Stimulated activated CD4-positive, alpha-beta T cell treated with anti-CD3 and anti-CD28 coated beads, Interleukin-4, amount 100 ng/mL, for 24 hours (primary cell): ENCODE measurements around the gene CCDC141.

Experiments
- DNase-seq: peaks from one replicate; pipeline ENCODE4 v3.0.0-alpha.2; 2020

Gene CCDC141

DNA sequence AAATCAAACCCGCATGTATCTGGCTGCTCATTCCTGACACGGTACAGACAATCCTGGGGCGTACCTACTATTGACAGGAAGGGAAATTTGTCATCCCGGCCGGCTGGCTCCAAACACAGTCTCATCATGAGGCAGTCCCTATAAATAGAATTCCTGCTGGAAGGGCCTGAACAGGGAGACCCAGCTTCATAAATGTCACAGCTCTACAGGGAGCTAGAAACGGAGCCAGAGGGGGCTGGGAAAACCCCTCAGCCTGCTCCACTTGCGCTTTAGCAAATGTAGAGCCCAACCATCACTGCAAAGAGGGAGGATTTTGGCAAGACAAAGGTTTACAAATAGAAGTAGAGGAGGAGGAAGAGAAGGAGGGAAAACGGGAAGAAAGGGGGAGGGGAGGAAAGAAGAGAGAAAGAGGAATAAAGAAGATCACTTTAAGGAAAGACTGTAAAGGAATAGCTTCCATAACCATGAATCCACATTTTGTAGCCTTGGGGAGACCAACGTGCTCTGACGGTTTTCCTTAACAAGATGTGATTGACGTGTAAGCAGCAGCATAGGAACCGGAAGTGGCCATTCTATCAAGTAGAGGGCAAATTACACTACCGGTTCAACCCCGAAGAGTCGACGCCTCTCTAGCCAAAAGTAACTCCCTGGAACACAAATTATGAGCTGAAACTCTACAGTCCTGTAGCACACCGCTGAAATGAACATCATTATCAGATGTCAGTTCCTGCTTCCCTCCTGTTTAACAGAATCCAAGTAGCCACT is 185.9 kb downstream of the CCDC141 start:
- DNase-seq, result no peak

DNA sequence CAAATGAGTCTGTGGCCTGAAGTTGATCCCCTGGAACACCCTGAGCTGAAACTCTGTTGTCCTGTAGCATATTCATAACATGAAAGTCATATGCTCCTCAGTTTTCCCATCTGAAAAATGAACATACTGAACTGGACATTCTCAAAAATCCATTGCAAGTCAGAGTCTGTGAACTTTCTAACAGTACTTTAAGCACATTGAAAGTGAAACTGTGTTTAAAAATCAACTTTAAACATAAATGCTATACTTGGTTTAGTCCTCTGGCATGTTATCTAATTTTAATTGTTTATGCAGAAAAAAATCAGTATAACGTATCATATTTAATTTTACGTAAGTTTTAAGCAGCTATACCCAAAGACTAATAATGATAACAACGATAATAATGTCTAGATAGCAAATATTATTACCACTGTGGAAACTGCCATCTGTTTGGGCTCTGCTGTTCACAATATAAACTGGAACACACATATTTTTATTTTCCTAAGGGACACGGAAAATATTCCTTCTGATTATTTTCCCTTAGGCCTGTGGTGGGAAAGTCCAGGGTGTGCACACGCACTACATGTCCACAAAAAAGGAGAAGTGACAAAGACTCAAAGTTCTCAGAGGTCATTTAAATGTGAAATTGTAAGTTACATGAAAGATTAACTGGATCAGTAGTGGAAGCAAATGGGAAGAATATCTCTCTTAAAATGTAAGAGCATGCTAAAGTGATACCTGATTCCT is 186.6 kb downstream of the CCDC141 start:
- no peak for DNase-seq

DNA sequence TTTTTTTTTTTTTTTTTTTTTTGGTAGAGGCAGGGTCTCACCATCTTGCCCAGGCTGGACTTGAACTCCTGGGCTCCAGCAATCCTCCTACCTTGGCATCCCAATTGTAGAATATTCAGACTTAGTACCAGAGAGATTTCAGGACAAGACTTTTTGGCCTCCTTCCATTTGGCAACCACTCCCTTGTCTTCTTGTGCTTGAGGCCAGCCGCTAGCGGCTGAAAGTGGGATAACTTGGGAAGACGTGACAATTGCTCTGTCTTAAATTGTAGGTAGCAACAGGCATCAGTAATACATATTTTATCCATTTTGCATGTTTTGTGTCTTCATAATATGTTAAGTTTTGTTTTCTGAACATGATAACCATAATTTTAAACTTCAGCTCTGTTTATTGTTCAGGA is 189.4 kb downstream of the CCDC141 start:
- no peak for DNase-seq

DNA sequence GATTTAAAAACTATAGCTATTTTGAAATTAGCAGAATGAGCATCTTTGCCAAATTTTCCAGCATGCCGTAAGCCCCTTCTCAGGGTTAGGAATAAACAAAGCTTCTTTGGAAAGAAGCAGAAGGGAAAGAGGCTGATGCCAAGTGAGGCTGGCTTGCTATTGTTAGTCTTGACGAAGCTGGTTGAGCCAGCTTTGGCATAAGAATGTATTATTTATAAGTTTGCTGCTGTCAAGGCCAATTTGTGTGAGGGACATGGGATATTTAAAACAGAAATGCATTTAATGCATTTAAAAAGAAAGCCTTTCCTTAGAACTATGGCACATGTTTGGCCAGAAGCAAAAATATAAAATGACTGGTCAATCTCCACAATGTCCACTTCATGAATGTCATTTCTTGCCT is 190.2 kb downstream of the CCDC141 start:
- DNase-seq, result no peak

DNA sequence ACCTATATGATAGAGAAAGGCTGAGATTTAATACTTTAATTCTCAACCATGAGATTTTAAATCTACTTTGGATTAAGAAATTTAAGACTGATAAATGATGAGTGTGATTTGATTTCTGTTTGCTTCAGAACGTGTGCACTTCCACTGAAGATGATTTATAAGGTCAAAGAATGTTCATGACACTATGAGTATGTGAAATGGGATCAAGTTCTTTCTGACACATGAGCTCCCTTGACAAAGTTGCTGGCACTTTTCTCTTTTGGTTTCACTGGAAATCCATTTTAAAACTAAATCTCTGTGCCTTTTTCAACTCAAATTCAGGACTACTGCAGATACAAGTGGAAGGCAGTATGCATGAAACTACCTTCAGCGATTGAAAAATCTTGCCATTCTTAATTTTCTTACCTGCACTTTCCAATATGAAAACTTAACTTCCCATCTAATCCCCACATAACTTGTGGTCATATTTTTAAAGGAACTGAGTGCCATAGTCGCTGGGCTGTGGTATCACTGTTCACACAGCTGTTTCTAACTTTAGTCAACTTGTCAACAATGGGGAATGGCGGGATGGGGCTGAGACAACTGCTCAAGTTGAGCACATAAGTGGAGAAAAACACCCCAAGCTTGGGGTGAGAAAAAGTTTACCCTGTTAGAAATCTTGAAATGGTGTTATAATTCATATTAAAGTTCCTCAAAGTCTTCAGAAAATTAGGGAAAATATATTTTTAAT is 190.9 kb downstream of the CCDC141 start:
- DNase-seq, result no peak

DNA sequence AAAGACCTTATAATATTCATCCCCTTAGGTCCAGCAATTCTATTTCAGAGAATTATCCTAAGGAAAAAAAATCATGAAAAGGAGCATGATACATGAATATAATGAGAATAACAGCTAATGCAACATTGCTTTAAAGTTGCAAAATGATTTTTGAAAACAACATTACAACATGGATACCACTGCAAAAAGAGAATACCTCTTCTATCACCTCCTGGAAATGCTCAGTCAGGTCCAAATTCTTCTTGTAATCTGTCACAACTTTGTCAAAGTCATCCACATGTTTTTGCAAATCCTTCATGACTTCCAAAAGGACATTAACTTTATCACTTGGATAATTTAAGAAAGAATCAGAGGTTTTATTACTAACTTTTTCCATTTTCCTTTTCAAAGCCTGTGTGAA is 194.8 kb downstream of the CCDC141 start:
- DNase-seq, result no peak

DNA sequence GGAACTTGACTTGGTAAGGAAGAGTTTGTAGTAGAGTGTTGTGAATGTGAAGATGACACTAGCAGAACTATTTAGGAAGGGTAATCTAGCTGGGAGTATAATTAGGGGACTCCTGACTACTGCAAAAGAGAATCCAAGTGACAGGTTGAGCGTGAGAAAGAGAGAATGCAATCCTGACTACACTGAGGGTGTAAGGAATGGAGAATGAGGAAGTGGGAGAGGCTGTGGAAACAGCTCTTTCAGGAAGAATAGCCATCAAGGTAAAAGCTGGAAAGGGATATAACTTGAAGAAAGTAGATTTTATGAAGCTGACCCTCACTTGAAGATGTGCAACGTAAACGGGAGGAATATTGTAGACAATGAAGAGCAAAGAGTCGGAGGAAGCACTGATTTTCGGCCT is 201.6 kb downstream of the CCDC141 start:
- no peak for DNase-seq

DNA sequence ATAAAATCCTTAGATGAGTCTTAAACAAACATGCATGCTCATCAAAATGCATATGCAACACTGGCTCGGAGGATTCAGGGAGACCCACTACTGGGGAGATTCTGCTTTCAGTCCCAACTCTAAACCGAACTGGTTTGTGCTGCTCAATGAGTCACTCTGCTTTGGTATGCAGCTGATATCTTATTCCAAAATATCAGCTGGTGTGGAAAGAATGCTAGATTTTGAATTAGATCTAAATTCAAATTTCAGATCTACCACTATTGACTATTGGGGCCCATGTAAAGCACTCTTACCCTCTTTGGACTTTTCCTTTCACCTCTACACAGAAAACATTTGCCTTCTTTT is 203.5 kb downstream of the CCDC141 start:
- DNase-seq, result no peak

DNA sequence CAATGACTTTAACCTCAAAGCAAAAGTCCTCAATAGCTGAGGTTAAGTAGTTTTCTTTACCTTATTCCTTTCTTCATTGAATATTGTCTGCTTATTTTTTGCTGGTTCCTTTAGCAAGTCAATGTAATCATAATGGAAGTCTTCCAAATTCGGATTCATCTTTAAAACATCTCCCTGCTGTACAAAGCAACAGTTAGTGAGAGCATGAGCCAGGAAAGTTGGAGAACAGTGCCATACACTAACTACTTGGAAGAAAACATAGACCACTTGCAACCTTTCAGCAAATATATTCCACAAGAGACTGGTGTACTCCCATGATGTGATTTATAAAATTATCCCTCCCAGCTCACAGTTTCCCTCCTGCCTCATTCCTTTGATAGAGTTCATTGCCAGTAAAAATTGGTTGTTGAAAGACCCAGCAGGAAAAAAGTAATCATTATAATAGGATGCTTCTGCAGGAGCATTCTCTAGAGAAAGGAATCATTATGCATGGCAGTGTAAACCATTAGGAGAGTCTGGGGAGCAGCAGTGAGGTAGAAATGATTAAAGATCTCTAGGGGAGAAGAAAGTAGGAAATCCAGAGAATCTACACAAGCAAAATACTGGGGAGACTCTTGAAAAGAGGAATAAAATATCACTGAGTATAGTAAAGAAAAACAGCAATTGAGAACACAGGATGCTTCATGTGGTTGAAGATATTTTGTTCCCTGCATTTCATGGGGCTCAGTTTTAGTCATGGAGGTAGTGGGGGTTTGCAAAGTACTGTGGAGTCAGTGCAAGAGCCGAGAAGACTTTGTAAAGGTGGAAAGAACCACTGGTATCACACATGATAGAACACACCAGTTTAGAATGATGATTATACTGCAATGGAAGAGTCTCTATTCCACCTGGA is 204.1 kb downstream of the CCDC141 start:
- DNase-seq, result no peak

DNA sequence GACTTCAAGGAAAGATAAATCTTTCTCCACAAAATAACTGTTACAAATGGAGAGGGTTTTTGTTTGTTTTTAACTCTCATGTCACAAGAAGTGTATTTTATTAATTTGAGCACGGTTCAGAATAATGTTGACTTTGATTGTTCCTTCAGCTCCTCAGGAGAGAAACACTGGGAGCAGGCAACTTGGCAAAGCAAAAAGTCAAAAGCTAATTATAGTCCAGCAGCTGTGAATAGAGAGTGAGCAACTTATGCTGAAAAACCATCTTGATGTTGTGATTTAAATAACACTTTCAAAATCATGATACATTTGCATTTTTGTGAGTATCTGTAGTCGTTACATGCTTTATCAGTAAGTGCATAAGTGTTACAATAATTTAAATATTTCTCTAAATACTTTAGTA is 205.2 kb downstream of the CCDC141 start:
- no peak for DNase-seq

DNA sequence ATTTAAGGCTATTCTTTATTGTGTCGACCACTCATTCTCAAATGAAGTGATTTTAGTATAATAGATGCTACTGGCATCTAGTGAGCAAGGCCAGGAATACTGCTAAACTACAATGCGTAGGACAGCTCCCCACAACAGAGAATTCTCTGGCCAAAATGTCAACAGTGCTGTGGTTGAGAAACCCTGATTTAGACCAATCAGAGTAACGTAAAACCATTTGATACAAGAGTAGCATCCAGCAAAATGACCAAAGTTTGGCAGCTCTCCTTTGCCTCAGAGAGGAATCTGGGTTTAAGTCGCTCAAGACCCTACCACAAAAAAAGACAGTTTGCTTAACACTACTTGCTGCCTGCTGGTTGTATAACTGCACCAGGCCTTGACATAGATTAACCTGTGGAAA is 205.7 kb downstream of the CCDC141 start:
- no peak for DNase-seq

DNA sequence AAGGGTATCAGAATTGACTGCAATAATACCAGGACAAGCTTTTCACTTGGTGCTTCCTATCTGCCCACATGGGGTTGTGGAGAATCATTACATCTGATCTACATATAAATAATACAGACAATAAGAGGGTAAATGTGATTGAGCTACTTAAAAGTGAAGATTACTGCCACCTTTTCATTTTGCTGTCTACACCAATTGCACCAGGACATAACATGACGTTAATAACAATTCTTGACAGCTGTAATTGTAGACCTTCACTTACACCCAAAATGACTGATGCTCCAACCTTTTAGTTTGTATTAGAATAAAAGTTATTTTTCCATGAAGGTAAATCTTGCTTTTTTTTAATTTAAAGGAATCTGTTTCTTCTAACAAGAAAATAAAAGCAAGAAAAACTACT is 206.2 kb downstream of the CCDC141 start:
- DNase-seq, result no peak

DNA sequence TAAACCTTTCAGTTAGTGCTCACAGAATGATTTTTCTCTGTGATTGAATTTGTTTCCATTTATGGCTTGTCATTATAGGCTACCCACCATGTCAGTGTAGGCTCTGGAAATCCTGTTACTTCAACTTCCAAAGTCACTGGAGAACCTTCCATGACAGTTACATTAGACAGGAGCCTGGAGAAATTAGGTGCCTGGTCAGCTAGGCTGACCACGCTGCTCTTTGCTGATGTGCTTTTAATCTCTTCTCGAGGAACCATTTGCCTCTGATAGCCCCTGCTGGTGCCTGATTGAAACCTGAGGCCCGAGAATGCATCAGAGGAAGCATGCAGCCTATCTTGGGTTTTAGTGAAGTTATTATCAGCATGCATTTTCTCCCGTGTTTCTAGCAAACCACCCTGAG is 213.1 kb downstream of the CCDC141 start:
- DNase-seq, result no peak

DNA sequence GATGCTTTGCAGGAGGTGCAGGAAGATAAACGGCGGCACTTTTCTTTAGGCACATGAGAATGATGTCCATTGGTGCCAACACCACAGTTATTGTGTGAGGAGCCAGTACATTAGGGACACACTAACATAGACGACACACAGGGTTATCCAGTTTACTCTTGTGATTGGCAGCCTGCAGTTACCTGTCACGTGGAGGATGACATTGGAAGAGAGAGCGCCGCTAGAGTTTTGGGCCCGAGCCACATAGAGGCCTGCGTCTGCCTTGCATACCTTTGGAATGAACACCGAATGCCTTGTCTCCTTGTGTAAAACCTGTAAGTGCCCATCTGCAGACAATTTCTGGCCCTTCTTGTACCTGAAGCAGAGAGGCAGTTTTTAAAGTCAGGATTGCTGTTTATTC is 215.9 kb downstream of the CCDC141 start:
- DNase-seq, result no peak

DNA sequence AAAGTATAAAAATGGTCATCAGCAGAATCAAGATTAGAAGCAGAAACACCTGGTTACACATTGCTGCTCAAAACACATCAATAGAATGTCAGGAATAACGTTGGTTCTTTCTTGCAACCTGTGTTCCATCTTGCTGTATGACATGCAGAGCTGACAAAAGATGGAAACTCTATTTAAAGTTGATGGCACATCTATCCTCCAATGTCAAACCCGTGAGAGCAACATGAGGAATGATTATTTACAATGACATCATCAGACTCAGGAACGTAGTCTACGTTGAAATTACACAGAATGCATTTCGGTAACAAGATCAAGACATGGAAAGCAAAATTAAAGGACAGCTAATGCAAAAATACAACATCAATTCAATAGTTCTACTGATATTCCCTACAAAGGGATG is 216.6 kb downstream of the CCDC141 start:
- DNase-seq, result no peak

DNA sequence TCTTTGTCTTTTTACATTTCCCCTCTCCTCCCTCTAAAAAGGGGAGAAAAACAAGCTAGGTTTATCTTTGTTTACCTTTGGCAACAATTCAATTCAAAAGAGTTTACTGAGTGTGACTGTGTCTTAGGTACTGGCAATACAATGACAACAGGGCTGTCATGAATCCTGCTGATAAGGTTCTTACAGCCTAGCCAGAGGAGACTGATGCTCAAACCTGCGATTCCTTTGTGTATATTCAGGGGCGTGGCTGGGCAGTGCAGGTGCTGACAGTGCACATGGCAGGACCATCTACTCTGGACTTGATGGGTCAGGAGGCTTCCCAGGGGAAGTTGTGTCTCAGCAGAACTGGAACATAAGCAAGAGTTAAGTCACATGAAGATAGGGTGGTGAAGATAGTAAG is 219.5 kb downstream of the CCDC141 start:
- DNase-seq, result no peak

DNA sequence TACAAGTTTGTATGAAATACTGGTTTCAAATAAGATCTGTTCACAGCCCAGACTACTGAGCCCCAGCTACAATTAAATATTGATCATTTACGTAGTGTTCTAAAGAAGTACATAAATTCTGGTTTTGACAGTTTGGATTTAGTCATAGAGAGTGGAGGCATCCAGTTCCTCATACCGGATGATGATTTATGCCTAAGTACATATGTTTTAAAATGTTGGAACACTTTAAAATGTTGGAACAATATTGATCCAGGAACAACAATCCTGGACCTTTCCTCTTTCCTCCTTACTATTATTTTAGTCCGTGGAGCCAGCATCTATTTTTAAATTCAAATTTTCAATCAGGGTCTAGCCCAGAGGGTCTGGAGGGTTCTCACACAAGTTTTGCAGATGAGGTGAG is 220.0 kb downstream of the CCDC141 start:
- no peak for DNase-seq

DNA sequence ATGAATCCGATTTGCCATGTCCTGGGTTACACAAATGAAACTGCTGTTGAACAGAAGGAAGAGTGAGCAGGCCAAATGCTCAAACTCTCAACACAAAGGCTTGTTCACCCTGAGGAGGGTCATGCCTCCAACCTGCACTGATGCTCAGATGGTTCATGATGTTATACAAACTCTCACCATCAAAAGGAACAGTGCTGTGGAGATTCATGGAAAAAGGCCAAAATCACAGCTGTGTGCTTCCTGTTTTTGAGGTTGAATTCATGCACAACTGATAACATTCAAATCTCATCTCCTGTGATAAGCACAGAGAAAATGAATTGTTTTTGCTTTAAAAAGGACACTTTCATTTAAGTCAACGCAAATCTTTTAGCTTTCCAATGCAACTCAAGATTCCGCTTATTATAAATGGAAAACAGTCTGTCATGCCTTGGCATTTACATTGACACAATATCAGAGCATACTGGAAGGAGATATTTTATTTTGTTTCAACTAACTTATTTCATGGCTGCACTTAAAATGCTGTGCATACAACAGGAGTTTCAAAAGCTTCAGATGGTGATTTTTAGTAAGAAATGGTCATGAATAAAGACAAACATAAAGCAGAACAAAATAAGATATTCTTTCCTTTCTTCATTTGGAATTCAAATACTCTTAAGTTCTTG is 220.5 kb downstream of the CCDC141 start:
- no peak for DNase-seq

DNA sequence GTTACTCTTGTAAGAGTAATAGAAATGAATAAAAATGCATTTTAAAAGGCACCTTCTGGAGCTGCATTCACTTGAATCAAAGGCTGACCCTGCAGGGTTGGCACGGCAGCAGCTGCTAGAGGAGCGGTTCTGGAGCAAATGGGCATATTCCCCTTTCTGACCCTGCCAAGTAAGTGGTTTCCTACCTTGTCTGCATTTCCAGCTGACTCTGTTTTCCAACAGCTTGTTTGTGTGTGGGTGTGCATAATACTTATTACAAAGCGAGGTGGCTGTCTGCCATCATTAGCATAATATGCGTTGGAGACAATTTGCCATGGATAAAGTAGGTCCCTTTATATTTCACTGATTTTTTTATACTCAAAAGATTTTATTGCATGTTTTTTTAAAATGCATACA is 221.5 kb downstream of the CCDC141 start:
- no peak for DNase-seq

DNA sequence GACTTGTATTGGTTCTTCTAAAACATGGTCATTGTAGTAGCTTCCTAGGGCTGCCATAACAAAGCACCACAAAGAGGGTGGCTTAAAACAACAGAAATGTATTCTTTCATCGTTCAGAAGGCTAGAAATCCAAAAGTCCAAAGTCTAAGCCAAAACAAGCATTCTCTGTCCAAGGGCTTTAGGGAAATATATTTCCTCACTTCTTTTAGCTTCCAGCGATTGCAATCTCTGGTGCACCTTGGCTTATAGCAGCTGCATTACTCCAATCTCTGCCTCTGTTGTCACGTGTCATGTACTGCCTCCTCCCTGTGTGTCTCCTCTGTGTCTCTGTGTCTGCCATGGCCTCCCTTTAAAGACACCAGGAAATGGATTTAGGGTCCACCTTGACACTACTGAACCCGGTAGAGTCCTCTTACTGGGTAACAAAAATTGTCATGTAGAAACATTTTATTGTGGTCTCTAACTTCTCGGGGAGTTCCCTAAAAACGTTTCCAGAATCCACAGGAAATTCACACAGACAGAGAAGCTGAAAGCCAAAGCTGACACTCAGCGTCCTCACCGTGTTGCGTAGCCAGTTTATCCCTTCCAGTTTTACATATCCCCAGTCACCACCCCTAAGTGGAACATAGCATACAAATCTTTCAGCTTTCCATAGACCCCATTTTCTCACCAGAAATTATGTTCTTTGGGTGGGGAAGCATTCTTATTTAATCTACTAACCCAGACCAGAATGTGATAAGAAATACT is 222.0 kb downstream of the CCDC141 start:
- DNase-seq, result no peak

DNA sequence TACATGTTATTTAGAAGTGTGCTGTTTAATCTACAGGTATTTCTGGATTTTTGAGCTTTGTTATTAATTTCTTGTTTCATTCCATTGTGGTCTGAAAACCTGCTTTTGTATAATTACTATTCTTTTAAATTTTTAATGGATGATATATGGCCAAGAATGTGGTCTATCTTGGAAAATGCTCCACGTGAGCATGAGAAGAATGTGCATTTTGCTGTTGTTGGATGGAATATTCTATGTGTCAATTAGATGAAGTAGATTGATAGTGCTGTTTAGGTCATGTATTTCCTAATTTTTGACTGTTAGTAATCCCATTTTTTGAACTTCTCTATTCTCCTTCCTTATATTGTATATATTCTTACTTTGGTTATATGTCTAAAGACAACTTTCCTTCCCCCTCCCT is 222.8 kb downstream of the CCDC141 start:
- DNase-seq, result no peak

DNA sequence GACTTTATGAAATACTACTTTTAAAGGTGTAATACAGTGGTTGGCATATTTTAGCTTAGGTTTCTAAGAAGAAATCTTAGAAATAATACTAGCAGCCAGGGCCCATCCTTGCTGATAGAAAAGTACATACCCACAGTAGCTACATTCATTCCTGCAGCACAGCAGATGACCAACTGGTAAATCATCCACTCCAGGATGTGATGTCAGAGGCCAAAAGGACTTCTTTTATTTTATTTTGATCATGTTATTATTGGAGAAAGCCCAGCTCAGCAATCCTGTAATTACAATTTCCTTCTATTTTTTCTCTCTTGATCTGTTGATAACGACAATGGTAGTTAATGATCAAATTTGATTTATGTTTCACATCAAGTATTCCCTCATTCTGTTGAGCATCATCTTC is 224.8 kb downstream of the CCDC141 start:
- no peak for DNase-seq
